K562 (cell line): ENCODE results near the gene CD34. TPM values are rescaled to one million over a fixed set of nuclear protein-coding genes. Genes with fewer than 3 reads are reported as not detected.
A peak's percentile ranks its signal among the peaks of the same experiment; 100 is the strongest.

Experiments used
- ATAC-seq: fragments of 200-7000 bp; cut with Tn5 transposase; 3 replicates; pipeline ENCODE4 v1.9.1; 2020; ENCODE audit warnings: moderate library complexity
- BruUV-seq: library from RNA; stranded (reverse); fragments of 400-500 nt; replicated peaks from 2 replicates; lab custom pipeline; 2021; lab: Mats Ljungman, UMichigan
- CTCF ChIA-PET: fragments of 300-600 bp; formaldehyde crosslinking; extraction: SDS; loops from one replicate; lab custom pipeline; 2021; ENCODE audit warnings: low intra/inter-chr PET ratio; lab: Yijun Ruan, JAX
- POLR2A ChIA-PET: fragments of 300-600, 350-650 bp; sonication (Branson Sonifier 250); formaldehyde crosslinking; extraction: SDS; loops from one replicate; lab custom pipeline; 2021; ENCODE audit warnings: antibody characterized with exemption, inconsistent platforms; lab: Yijun Ruan, JAX
- DNase-seq, 4 experiments: peaks; one replicate each; pipeline versions ENCODE4 v3.0.0 to v3.0.0-alpha.2; 2011 to 2018; ENCODE audit warnings: low spot score in 3 of 4, mixed read lengths in 3 of 4; ENCODE audit errors: extremely low read depth in 1 of 4
- FAIRE-seq: peaks from 2 replicates; lab custom pipeline; 2011; peaks lifted over from hg19 to GRCh38; lab: Jason Lieb, UNC
- H2AFZ ChIP-seq: 2 replicates; pipeline ENCODE4 v1.6.0; 2011; ENCODE audit warnings: low read depth, low read length, control low read depth, inconsistent platforms
- H3K27ac ChIP-seq: fragments of 200-600 bp; 3 replicates; pipeline ENCODE4 v1.8.0; 2011; ENCODE audit warnings: low read depth, mild to moderate bottlenecking, control low read depth, inconsistent platforms, low read length, moderate library complexity, mixed read lengths; ENCODE audit errors: extremely low read depth
- H3K27me3 ChIP-seq, 2 experiments: fragments of 300-600 bp in 1 of 2; 2 replicates in 1 of 2; 3 replicates in 1 of 2; pipeline versions ENCODE4 v1.6.0 to v1.8.0; 2011; ENCODE audit warnings: inconsistent platforms in 2 of 2, low read length in 2 of 2, mild to moderate bottlenecking in 1 of 2, mixed read lengths in 1 of 2, moderate library complexity in 1 of 2; ENCODE audit not compliant: control insufficient read depth in 2 of 2, insufficient read depth in 2 of 2
- H3K36me3 ChIP-seq: fragments of 300-600 bp; 3 replicates; pipeline ENCODE4 v1.8.0; 2011; ENCODE audit warnings: mild to moderate bottlenecking, low read length, inconsistent platforms; ENCODE audit not compliant: control insufficient read depth, insufficient read depth
- H3K4me1 ChIP-seq, 2 experiments: fragments of 200-600 bp in 1 of 2; replicated peaks in 1 of 2; 2 replicates in 1 of 2; 3 replicates in 1 of 2; pipeline versions ENCODE4 v1.5.1 to v1.8.0; 2011; ENCODE audit warnings: inconsistent platforms in 2 of 2, low read length in 2 of 2, mild to moderate bottlenecking in 1 of 2, mixed read lengths in 1 of 2, moderate library complexity in 1 of 2; ENCODE audit not compliant: control insufficient read depth in 2 of 2, insufficient read depth in 2 of 2
- H3K4me2 ChIP-seq: 2 replicates; pipeline ENCODE4 v1.6.1; 2011; ENCODE audit warnings: low read length, control low read depth, inconsistent platforms, mixed read lengths; ENCODE audit not compliant: insufficient read depth
- H3K4me3 ChIP-seq: fragments of 200-600 bp; sonication (generic), shearing (Covaris generic); 2 replicates; pipeline ENCODE4 v1.5.1; 2016; ENCODE audit warnings: control low read depth, inconsistent platforms
- H3K79me2 ChIP-seq: fragments of 200-600 bp; 3 replicates; pipeline ENCODE4 v1.8.0; 2011; ENCODE audit warnings: low read length, inconsistent platforms; ENCODE audit not compliant: control insufficient read depth, insufficient read depth
- H3K9ac ChIP-seq, 2 experiments: 2 replicates each; pipeline versions ENCODE4 v1.6.0 to v1.6.1; 2011; ENCODE audit warnings: low read depth in 2 of 2, low read length in 2 of 2, control low read depth in 1 of 2, inconsistent platforms in 1 of 2, mild to moderate bottlenecking in 1 of 2, mixed read lengths in 1 of 2; ENCODE audit not compliant: insufficient read depth in 1 of 2
- H3K9me1 ChIP-seq: one replicate; pipeline ENCODE4 v1.6.0; 2011; ENCODE audit warnings: inconsistent platforms, mild to moderate bottlenecking, low read length, moderate library complexity; ENCODE audit not compliant: control insufficient read depth, insufficient read depth
- H3K9me3 ChIP-seq: replicated peaks from 2 replicates; pipeline ENCODE4 v1.5.1; 2011; ENCODE audit warnings: low read depth, low read length, inconsistent platforms; ENCODE audit not compliant: control insufficient read depth, insufficient read depth
- H4K20me1 ChIP-seq: replicated peaks from 2 replicates; pipeline ENCODE4 v1.6.1; 2011; ENCODE audit warnings: low read length, inconsistent platforms, mixed read lengths; ENCODE audit not compliant: control insufficient read depth, insufficient read depth
- BHLHE40 ChIP-seq: IDR thresholded peaks from 2 replicates; pipeline ENCODE4 v1.6.1; 2011; ENCODE audit warnings: low read length, improper control_type of control experiment
- CREM ChIP-seq: IDR thresholded peaks from 2 replicates; pipeline ENCODE4 v1.6.1; 2014; ENCODE audit warnings: antibody characterized with exemption, low read depth
- ELF4 ChIP-seq: fragments of 450-650 bp; formaldehyde crosslinking; IDR thresholded peaks from 2 replicates; pipeline ENCODE4 v1.4.0; 2022; ENCODE audit warnings: missing genetic modification characterization
- HMG20B ChIP-seq: fragments of 250-450 bp; sonication (Bioruptor Pico); IDR thresholded peaks from 2 replicates; pipeline ENCODE4 v1.5.0; 2021; ENCODE audit warnings: mild to moderate bottlenecking
- JUND ChIP-seq, 2 experiments: IDR thresholded peaks; 2 replicates in 1 of 2; 3 replicates in 1 of 2; pipeline ENCODE4 v1.6.1; 2011; ENCODE audit warnings: borderline replicate concordance in 2 of 2, low read depth in 2 of 2, low read length in 2 of 2, improper control_type of control experiment in 1 of 2, missing biosample characterization in 1 of 2, missing genetic modification characterization in 1 of 2, missing genetic modification reagents in 1 of 2
- NCOA1 ChIP-seq: fragments of 450-650 bp; IDR thresholded peaks from 2 replicates; pipeline ENCODE4 v1.6.1; 2016; ENCODE audit warnings: low read depth
- ZNF76 ChIP-seq: fragments of 250-450 bp; sonication (Bioruptor Pico); IDR thresholded peaks from 2 replicates; pipeline ENCODE4 v1.4.0; 2020; ENCODE audit warnings: mild to moderate bottlenecking, moderate library complexity, borderline replicate concordance
- ZNF79 ChIP-seq: fragments of 250-450 bp; sonication (Bioruptor Pico); IDR thresholded peaks from 2 replicates; pipeline ENCODE4 v1.4.0; 2020; ENCODE audit warnings: low read depth, mild to moderate bottlenecking, moderate library complexity
- WGBS: fragments of 100-300 bp; shearing (Covaris generic); methylation state at CpG from one replicate; pipeline ENCODE4 v1.1.6; 2016; ENCODE audit warnings: low coverage, mixed read lengths; ENCODE audit not compliant: insufficient coverage; ENCODE audit errors: missing lambda C conversion rate; 5-methylcytosine and 5-hydroxymethylcytosine counted together
- in situ Hi-C: fragments of 300-500 bp; cut with MboI; formaldehyde crosslinking; loops from 4 replicates; pipeline ENCODE4 v1.15.0; 2018; ENCODE audit warnings: inconsistent platforms, mixed read lengths
- intact Hi-C: fragments of 100-400 bp; cut with micrococcal nuclease; formaldehyde crosslinking; loops from 2 replicates; pipeline ENCODE4 v1.14.2; 2022
- polyA plus RNA-seq, 8 experiments: library from polyadenylated mRNA; depleted of rRNA in 4 of 8; stranded (reverse) in 5 of 8; unstranded in 3 of 8; fragments of >200 nt; fragmentation: Nextera tagmentation in 2 of 8; fragmentation: Illumina TruSeq in 1 of 8; extraction: Ambion mirVana in 2 of 8; extraction: Trizol in 1 of 8; gene quantifications; 2 replicates each; pipeline versions ENCODE4 v1.2.1 to v1.2.3, GENCODE V29; 2011 to 2014; ENCODE audit warnings: inconsistent platforms in 1 of 8, missing spikeins in 1 of 8
- total RNA-seq, 7 experiments: library from RNA; depleted of rRNA in 6 of 7; stranded (reverse); fragments of >200 nt in 6 of 7; fragmentation: Illumina TruSeq in 2 of 7; extraction: Trizol in 2 of 7; gene quantifications; 2 replicates each; pipeline versions ENCODE4 v1.2.1 to v1.2.3, GENCODE V29; 2011 to 2021; ENCODE audit warnings: low replicate concordance in 1 of 7
- TF ChIP-seq, protein P1 (sequence below): fragments of 450-650 bp; formaldehyde crosslinking; IDR thresholded peaks from 2 replicates; pipeline ENCODE4 v1.4.0; 2020; ENCODE audit warnings: mild to moderate bottlenecking, moderate library complexity
- TF ChIP-seq, protein P2 (sequence below), 2 experiments: fragments of 450-650 bp; formaldehyde crosslinking in 1 of 2; IDR thresholded peaks; 2 replicates each; pipeline versions ENCODE4 v1.4.0 to v1.6.1; 2014 to 2020; ENCODE audit warnings: mild to moderate bottlenecking in 2 of 2, borderline replicate concordance in 1 of 2, low read depth in 1 of 2

Gene CD34
- total and polyA plus RNA-seq, 9 of the 15 experiments (the other 6 are each of a cell fraction or from before 2014, with no cell fraction given) = not detected

DNA sequence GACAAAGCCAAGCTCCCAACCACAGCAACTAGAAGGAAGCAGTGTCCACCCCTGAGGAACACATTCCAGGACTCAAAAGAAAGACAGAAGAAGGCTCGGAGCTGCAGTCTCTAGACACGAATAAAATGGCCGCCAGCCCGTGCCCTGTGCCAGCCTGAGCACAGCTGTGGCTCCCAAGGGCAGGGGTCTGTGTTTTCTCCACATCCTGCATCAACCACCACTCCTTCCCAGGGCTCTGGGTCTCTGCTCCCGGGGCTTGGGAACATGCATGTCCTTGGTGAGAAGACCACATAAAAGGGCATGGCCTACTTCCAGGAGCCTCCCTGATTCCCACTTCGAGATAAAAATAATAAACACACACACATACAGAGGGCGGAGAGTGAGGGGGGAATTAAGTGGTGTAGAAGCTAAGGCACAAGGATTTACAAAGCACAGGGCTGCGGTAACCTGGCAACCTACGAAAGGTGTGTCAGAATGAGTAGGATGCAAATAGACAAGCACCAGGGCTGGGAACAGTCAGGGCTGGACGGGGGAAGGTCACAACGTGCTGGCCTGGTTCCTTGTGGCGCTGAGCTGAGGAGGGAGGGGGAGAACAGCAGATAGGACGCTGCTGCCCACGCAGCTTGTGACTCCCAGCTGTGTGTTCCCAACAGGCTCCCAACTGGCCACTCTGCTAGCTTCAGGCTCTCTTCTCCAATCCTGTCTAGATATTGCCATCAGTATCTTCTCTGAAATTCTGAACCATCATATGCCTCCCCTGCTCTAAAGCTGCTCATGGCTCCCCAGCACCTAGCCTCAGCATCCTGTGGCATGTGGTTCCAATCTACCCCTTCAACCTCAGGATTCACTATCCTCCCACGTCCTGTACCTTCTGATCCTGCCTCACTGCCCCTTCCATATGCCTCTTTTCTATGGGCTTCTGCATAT is 72.5 kb downstream of the CD34 start:
- no peaks in the 10 kb centered on the region for H3K9me1 ChIP-seq
- H3K9me3 ChIP-seq = no peaks in the 10 kb centered on the region
- BruUV-seq = no TSS peak
- peaks cover 11 to 24% of the 10 kb centered on the region in 2 experiments for H3K4me1 ChIP-seq
- 40% methylated on average over 15 of the region's 15 CpGs for WGBS
- H3K36me3 ChIP-seq = no peaks in the 10 kb centered on the region
- no peak overlapping the region for H3K27ac ChIP-seq
- H3K27me3 ChIP-seq = no peaks in the 10 kb centered on the region
- ATAC-seq (peak; percentile 68), FAIRE-seq (peak; percentile 32), DNase-seq (peak; percentile 52 to 62 (median 56))
- peak overlapping the region; percentile 55; the same call in 1 of the 2 replicates for H3K4me2 ChIP-seq
- intact Hi-C loops = no loop called here
- ChIA-PET CTCF (no interaction called here), POLR2A (interaction anchor here (1.0 to 3.0 kb wide), 6 partner anchors 9 to 38 kb away, joined by 3 to 12 read pairs (median 6); no protein-coding TSS in a partner anchor)
- H3K79me2 ChIP-seq = peaks cover 7% of the 10 kb centered on the region; the same call in 1 of the 3 replicates
- H3K4me3 ChIP-seq = no peak overlapping the region
- in situ Hi-C loops = no loop called here
- H2AFZ ChIP-seq = peak overlapping the region; percentile 41; the same call in 1 of the 2 replicates
- no peaks in the 10 kb centered on the region for H4K20me1 ChIP-seq
- H3K9ac ChIP-seq = peak overlapping the region in 1 of 2 experiments; percentile 21; a peak in 2 of 4 replicates
- 0 out of 2 replicates have a peak, but pooled peaks have one; percentile 22 for TF ChIP-seq CREM
- no peak for TF ChIP-seq HMG20B
- peak; percentile 43; the same call in 1 of the 2 replicates for TF ChIP-seq ELF4 (CRISPR knock-in tag)
- TF ChIP-seq NCOA1 = no peak
- TF ChIP-seq BHLHE40 = 0 out of 2 replicates have a peak, but pooled peaks have one; percentile 29
- no peak for TF ChIP-seq ZNF76 (CRISPR knock-in tag)
- 0 out of 2 replicates have a peak, but pooled peaks have one; percentile 13 for TF ChIP-seq JUND (IDR thresholded peaks at IDR 0.05; ENCODE audit: borderline replicate concordance, low read depth, low read length)
- no peak for TF ChIP-seq JUND (tag; IDR thresholded peaks at IDR 0.05; ENCODE audit: borderline replicate concordance, low read depth, low read length)
- TF ChIP-seq, protein P1, sequence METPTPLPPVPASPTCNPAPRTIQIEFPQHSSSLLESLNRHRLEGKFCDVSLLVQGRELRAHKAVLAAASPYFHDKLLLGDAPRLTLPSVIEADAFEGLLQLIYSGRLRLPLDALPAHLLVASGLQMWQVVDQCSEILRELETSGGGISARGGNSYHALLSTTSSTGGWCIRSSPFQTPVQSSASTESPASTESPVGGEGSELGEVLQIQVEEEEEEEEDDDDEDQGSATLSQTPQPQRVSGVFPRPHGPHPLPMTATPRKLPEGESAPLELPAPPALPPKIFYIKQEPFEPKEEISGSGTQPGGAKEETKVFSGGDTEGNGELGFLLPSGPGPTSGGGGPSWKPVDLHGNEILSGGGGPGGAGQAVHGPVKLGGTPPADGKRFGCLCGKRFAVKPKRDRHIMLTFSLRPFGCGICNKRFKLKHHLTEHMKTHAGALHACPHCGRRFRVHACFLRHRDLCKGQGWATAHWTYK = 0 out of 2 replicates have a peak, but pooled peaks have one; percentile 1
- TF ChIP-seq, protein P2, sequence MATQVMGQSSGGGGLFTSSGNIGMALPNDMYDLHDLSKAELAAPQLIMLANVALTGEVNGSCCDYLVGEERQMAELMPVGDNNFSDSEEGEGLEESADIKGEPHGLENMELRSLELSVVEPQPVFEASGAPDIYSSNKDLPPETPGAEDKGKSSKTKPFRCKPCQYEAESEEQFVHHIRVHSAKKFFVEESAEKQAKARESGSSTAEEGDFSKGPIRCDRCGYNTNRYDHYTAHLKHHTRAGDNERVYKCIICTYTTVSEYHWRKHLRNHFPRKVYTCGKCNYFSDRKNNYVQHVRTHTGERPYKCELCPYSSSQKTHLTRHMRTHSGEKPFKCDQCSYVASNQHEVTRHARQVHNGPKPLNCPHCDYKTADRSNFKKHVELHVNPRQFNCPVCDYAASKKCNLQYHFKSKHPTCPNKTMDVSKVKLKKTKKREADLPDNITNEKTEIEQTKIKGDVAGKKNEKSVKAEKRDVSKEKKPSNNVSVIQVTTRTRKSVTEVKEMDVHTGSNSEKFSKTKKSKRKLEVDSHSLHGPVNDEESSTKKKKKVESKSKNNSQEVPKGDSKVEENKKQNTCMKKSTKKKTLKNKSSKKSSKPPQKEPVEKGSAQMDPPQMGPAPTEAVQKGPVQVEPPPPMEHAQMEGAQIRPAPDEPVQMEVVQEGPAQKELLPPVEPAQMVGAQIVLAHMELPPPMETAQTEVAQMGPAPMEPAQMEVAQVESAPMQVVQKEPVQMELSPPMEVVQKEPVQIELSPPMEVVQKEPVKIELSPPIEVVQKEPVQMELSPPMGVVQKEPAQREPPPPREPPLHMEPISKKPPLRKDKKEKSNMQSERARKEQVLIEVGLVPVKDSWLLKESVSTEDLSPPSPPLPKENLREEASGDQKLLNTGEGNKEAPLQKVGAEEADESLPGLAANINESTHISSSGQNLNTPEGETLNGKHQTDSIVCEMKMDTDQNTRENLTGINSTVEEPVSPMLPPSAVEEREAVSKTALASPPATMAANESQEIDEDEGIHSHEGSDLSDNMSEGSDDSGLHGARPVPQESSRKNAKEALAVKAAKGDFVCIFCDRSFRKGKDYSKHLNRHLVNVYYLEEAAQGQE (IDR thresholded peaks at IDR 0.05; ENCODE audit: borderline replicate concordance) = no peak
- TF ChIP-seq, protein P2 (CRISPR knock-in tag; IDR thresholded peaks at IDR 0.05; ENCODE audit: low read depth) = no peak
- 0 out of 2 replicates have a peak, but pooled peaks have one; percentile 12 for TF ChIP-seq ZNF79 (CRISPR knock-in tag)
